ENCODE measurements around the gene SGTA. TPM values are rescaled to one million over a fixed set of nuclear protein-coding genes. Genes with fewer than 3 reads are reported as not detected.
"Not testable (repeated sequence)": the region's sequence is repeated elsewhere in the genome, so short reads cannot be mapped to it uniquely, and the experiment has no call there.

The SGTA gene
- total RNA-seq, 3 donors from 2014 or later (not counting 1 experiment from before 2014, with no cell fraction given), result 35.2 to 38.1 (median 36.2) TPM

DNA sequence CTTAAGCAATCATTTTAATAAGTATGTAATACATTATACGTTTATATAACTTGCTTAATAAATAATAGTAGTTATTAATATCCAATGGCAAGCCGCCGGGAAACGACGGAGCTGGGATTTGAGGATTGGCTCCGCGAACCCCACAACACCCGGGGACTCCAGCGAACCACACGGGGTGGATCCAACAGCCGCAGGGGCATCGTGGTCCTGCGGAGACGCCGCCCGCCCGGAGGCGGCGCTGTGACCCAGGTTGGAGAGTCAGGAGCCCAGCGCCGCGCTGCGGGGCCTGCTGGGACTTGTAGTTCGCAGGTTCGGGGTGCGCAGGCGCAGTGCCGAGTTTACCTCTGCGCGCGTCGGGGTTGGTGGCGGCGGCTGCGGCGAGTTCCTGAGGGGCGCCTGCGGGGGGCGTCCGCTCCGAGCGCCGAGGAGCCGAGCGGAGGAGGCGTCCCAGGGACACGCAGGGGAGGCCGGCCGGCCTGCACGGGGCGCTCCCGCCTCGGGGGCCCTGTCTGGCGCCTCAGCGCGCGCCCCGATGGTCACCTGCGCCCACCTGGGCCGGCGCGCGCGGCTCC is 36.6 kb upstream of the SGTA start, which contains the start of gene ZNF554:
Gene ZNF554 (plus strand): TSS at position 329 of the 572 bp plus-strand sequence. CDS start 204 bp downstream, at position 533.
- H3K36me3 Mint-ChIP-seq, result no peaks in the 10 kb centered on the region
- TF ChIP-seq, protein P1, sequence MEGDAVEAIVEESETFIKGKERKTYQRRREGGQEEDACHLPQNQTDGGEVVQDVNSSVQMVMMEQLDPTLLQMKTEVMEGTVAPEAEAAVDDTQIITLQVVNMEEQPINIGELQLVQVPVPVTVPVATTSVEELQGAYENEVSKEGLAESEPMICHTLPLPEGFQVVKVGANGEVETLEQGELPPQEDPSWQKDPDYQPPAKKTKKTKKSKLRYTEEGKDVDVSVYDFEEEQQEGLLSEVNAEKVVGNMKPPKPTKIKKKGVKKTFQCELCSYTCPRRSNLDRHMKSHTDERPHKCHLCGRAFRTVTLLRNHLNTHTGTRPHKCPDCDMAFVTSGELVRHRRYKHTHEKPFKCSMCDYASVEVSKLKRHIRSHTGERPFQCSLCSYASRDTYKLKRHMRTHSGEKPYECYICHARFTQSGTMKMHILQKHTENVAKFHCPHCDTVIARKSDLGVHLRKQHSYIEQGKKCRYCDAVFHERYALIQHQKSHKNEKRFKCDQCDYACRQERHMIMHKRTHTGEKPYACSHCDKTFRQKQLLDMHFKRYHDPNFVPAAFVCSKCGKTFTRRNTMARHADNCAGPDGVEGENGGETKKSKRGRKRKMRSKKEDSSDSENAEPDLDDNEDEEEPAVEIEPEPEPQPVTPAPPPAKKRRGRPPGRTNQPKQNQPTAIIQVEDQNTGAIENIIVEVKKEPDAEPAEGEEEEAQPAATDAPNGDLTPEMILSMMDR (IDR thresholded peaks at IDR 0.05), result peak; percentile 92
- ATAC-seq (peak; percentile 99 to 100 (median 100)), DNase-seq (peak; percentile 97 to 99)
- no peaks in the 10 kb centered on the region for H3K9me3 Mint-ChIP-seq
- no peaks in the 10 kb centered on the region for H3K9me3 ChIP-seq (ENCODE audit: control insufficient read depth, insufficient read depth, low read length)
- H3K4me3 Mint-ChIP-seq, result peak within 1 kb of the TSS; percentile 91
- no peaks in the 10 kb centered on the region for H3K27me3 ChIP-seq (ENCODE audit: control insufficient read depth, insufficient read depth, low read length)
- H3K4me3 ChIP-seq (ENCODE audit: low read length), result peak within 1 kb of the TSS; percentile 48
- no peak within 1 kb of the TSS for H3K27ac ChIP-seq (ENCODE audit: low read length)
- intact Hi-C loops (cut with micrococcal nuclease), result loop anchor here (1.0 kb wide), 1 partner anchor 36 kb away; the partner anchor contains the start of gene SGTA
- no peaks in the 10 kb centered on the region for H3K4me1 Mint-ChIP-seq
- under 1% methylated on average over 63 of the region's 64 CpGs for WGBS (ENCODE audit: insufficient coverage)
- H3K4me1 ChIP-seq (ENCODE audit: control insufficient read depth, insufficient read depth, low read length), result peaks cover 11% of the 10 kb centered on the region
- H3K36me3 ChIP-seq (ENCODE audit: control insufficient read depth, insufficient read depth, low read length), result no peaks in the 10 kb centered on the region
- peak within 1 kb of the TSS in 1 of 2 donors; percentile 85 for H3K27ac Mint-ChIP-seq
- no peaks in the 10 kb centered on the region for H3K27me3 Mint-ChIP-seq (ENCODE audit: low read depth in 2 of 2)

DNA sequence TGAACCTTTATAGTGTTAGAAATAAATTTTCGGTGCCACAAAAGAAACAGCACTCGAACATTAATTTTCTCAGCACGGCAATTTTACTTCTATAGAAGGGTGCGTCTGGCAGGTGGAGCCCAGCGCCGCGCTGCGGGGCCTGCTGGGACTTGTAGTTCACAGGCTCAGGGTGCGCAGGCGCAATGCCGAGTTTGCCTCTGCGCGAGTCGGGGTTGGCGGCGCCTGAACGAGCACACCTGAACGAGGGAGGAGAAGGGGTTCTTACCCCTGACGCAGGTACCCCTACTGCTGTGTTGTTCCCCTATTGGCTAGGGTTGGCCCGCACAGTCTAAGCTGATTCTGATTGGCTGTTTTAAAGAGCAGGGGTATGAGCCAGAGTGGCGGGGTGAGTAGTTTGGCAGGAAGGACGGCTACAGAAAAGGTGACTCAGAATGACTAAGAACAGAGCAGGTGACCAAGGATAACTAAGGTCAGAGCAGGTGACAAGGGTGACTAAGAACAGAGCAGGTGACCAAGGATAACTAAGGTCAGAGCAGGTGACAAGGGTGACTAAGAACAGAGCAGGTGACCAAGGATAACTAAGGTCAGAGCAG is 34.3 kb upstream of the SGTA start:
- H3K9me3 Mint-ChIP-seq; H3K27ac ChIP-seq (ENCODE audit: low read length); DNase-seq; H3K36me3 Mint-ChIP-seq; H3K27ac Mint-ChIP-seq; H3K36me3 ChIP-seq (ENCODE audit: control insufficient read depth, insufficient read depth, low read length); H3K4me3 ChIP-seq (ENCODE audit: low read length); ATAC-seq; H3K4me1 Mint-ChIP-seq; H3K4me3 Mint-ChIP-seq; H3K27me3 Mint-ChIP-seq (ENCODE audit: low read depth in 2 of 2); H3K27me3 ChIP-seq (ENCODE audit: control insufficient read depth, insufficient read depth, low read length); intact Hi-C loops (cut with micrococcal nuclease); H3K9me3 ChIP-seq (ENCODE audit: control insufficient read depth, insufficient read depth, low read length): not testable (repeated sequence)
- H3K4me1 ChIP-seq (ENCODE audit: control insufficient read depth, insufficient read depth, low read length), result peaks cover 11% of the 10 kb centered on the region
- WGBS (ENCODE audit: insufficient coverage), result 91% methylated on average over 21 of the region's 22 CpGs

DNA sequence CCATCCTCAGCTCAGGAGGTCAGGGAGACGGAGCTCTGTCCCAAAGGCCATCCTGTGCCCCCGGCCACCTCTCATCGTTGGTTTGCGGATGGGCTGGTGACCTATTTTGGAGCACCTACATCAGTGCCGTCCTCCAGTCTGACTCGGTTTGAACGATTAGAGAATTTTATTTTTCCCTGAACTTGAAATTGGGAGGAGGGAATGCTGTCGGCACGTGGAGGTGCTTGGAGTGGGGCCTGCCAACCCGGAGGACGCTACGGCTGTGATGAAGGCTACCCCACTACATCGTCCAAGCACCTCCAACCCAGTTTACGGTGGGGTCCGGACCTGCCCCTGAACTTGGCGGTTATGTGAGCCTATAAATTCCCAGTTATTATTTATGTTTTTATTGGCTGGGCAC is 33.6 kb upstream of the SGTA start:
- no peaks in the 10 kb centered on the region for H3K36me3 ChIP-seq (ENCODE audit: control insufficient read depth, insufficient read depth, low read length)
- DNase-seq (no peak), ATAC-seq (no peak)
- intact Hi-C loops (cut with micrococcal nuclease), result no loop called here
- no peaks in the 10 kb centered on the region for H3K36me3 Mint-ChIP-seq
- H3K27ac ChIP-seq (ENCODE audit: low read length), result no peak overlapping the region
- peaks cover 11% of the 10 kb centered on the region for H3K4me1 ChIP-seq (ENCODE audit: control insufficient read depth, insufficient read depth, low read length)
- WGBS (ENCODE audit: insufficient coverage), result 96% methylated on average over 15 of the region's 16 CpGs
- H3K4me1 Mint-ChIP-seq, result no peaks in the 10 kb centered on the region
- no peak overlapping the region for H3K4me3 ChIP-seq (ENCODE audit: low read length)
- TF ChIP-seq, protein P1 (IDR thresholded peaks at IDR 0.05), result no peak
- no peak overlapping the region for H3K27ac Mint-ChIP-seq
- no peaks in the 10 kb centered on the region for H3K9me3 ChIP-seq (ENCODE audit: control insufficient read depth, insufficient read depth, low read length)
- H3K9me3 Mint-ChIP-seq, result no peaks in the 10 kb centered on the region
- H3K4me3 Mint-ChIP-seq, result no peak overlapping the region
- H3K27me3 ChIP-seq (ENCODE audit: control insufficient read depth, insufficient read depth, low read length), result no peaks in the 10 kb centered on the region
- no peaks in the 10 kb centered on the region for H3K27me3 Mint-ChIP-seq (ENCODE audit: low read depth in 2 of 2)

DNA sequence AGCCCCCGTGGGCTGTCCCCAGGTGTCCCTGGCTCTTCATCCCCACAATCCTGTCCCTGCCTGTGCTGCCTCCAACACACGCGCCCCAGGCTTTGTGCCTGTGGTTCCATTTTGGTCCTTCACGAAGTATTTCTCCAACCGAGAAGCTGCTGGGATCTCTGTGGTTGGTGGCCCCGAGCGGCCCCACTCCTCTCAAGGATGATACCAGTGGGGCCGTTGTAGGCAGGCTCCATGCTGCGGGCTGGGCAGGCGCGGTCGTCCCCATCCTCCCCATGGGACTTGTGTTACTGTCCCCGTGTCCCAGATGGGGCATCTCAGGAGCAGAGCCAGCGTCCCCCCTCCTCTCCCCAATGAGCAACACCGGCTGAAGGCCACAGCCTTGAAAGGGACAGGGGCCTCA is 32.9 kb upstream of the SGTA start:
- WGBS (ENCODE audit: insufficient coverage), result 90% methylated on average over 15 of the region's 15 CpGs
- H3K36me3 Mint-ChIP-seq, result no peaks in the 10 kb centered on the region
- Histone ChIP-seq H3K36me3 (ENCODE audit: control insufficient read depth, insufficient read depth, low read length) (no peaks in the 10 kb centered on the region), H3K4me3 (ENCODE audit: low read length) (no peak overlapping the region), H3K27me3 (ENCODE audit: control insufficient read depth, insufficient read depth, low read length) (no peaks in the 10 kb centered on the region), H3K9me3 (ENCODE audit: control insufficient read depth, insufficient read depth, low read length) (no peaks in the 10 kb centered on the region), H3K27ac (ENCODE audit: low read length) (no peak overlapping the region), H3K4me1 (ENCODE audit: control insufficient read depth, insufficient read depth, low read length) (peaks cover 11% of the 10 kb centered on the region)
- H3K4me3 Mint-ChIP-seq, result no peak overlapping the region
- intact Hi-C loops (cut with micrococcal nuclease), result no loop called here
- no peak for DNase-seq
- TF ChIP-seq, protein P1 (IDR thresholded peaks at IDR 0.05), result no peak
- H3K27me3 Mint-ChIP-seq (ENCODE audit: low read depth in 2 of 2), result no peaks in the 10 kb centered on the region
- ATAC-seq, result no peak
- no peaks in the 10 kb centered on the region for H3K4me1 Mint-ChIP-seq
- peak overlapping the region in 1 of 2 donors; percentile 38 for H3K27ac Mint-ChIP-seq
- H3K9me3 Mint-ChIP-seq, result no peaks in the 10 kb centered on the region

Data from natural killer cell (primary cell).